GM19239 (cell line): ENCODE data around the gene LSMEM2.
"Not testable (repeated sequence)": the region's sequence is repeated elsewhere in the genome, so short reads cannot be mapped to it uniquely, and the experiment has no call there.

Experiments used
- DNase-seq: peaks from one replicate; pipeline ENCODE4 v3.0.0; 2011; ENCODE audit warnings: low spot score; ENCODE audit not compliant: insufficient read length
- FAIRE-seq: peaks from 2 replicates; lab custom pipeline; 2011; peaks lifted over from hg19 to GRCh38; lab: Jason Lieb, UNC

Gene LSMEM2

GRCh38 chr3:50245251-50245745, 33.6 kb upstream of the LSMEM2 start:
- FAIRE-seq (no peak), DNase-seq (no peak)

GRCh38 chr3:50245831-50246516, 32.9 kb upstream of the LSMEM2 start:
- peak; percentile 72 for DNase-seq
- FAIRE-seq = peak; percentile 37

- no peak for DNase-seq
Measured at GRCh38 chr3:50246517-50246954, 32.4 kb upstream of the LSMEM2 start.

GRCh38 chr3:50248387-50248786, 30.5 kb upstream of the LSMEM2 start:
- no peak for DNase-seq
- no peak for FAIRE-seq

More at GRCh38 chr3:50246517-50246954, 32.4 kb upstream of the LSMEM2 start:
- FAIRE-seq = peak; percentile 80

GRCh38 chr3:50249457-50249856, 29.4 kb upstream of the LSMEM2 start:
- FAIRE-seq (no peak), DNase-seq (no peak)

GRCh38 chr3:50250514-50250913, 28.4 kb upstream of the LSMEM2 start:
- DNase-seq (no peak), FAIRE-seq (no peak)

- DNase-seq (no peak), FAIRE-seq (no peak)
Measured at GRCh38 chr3:50251220-50251619, 27.7 kb upstream of the LSMEM2 start.

GRCh38 chr3:50254577-50255250, 24.2 kb upstream of the LSMEM2 start:
- no peak for DNase-seq
- no peak for FAIRE-seq

GRCh38 chr3:50255251-50255615, 23.7 kb upstream of the LSMEM2 start:
- no peak for FAIRE-seq
- DNase-seq = no peak

- DNase-seq = no peak
Measured at GRCh38 chr3:50256978-50257890, 21.7 kb upstream of the LSMEM2 start.

GRCh38 chr3:50258029-50258680, 20.7 kb upstream of the LSMEM2 start:
- FAIRE-seq (no peak), DNase-seq (no peak)

More at GRCh38 chr3:50256978-50257890, 21.7 kb upstream of the LSMEM2 start:
- no peak for FAIRE-seq

- DNase-seq (no peak), FAIRE-seq (no peak)
Measured at GRCh38 chr3:50258979-50259378, 19.9 kb upstream of the LSMEM2 start.

- FAIRE-seq = peak; percentile 4
- no peak for DNase-seq
Measured at GRCh38 chr3:50259432-50260026, 19.4 kb upstream of the LSMEM2 start.

- DNase-seq (peak; percentile 99), FAIRE-seq (peak; percentile 64)
Measured at GRCh38 chr3:50260027-50260941, 18.6 kb upstream of the LSMEM2 start.

GRCh38 chr3:50260942-50261441, 17.9 kb upstream of the LSMEM2 start:
- no peak for FAIRE-seq
- no peak for DNase-seq

- no peak for DNase-seq
Measured at GRCh38 chr3:50261505-50261904, 17.4 kb upstream of the LSMEM2 start.

GRCh38 chr3:50262200-50262599, 16.7 kb upstream of the LSMEM2 start:
- not testable (repeated sequence) for FAIRE-seq, DNase-seq

More at GRCh38 chr3:50261505-50261904, 17.4 kb upstream of the LSMEM2 start:
- FAIRE-seq = no peak

GRCh38 chr3:50262778-50263177, 16.1 kb upstream of the LSMEM2 start:
- DNase-seq (no peak), FAIRE-seq (no peak)
